DMS53 (cell line): Measurements from ENCODE around the gene LCP1.

ENCODE experiments used
- DNase-seq: peaks from one replicate; lab custom pipeline; 2025; lab: John Stamatoyannopoulos, UW

Gene LCP1

GRCh38 chr13:46126552-46127357 lies 55.2 kb downstream of the LCP1 start:
- peak; percentile 86 for DNase-seq

- DNase-seq = no peak
Measured at GRCh38 chr13:46126056-46126455, 55.9 kb downstream of the LCP1 start.

GRCh38 chr13:46124967-46125933 lies 56.7 kb downstream of the LCP1 start:
- no peak for DNase-seq

- no peak for DNase-seq
Measured at GRCh38 chr13:46124531-46124966, 57.4 kb downstream of the LCP1 start.

- no peak for DNase-seq
Measured at GRCh38 chr13:46122304-46122703, 59.7 kb downstream of the LCP1 start.

GRCh38 chr13:46121597-46122163 lies 60.3 kb downstream of the LCP1 start:
- DNase-seq = no peak

- no peak for DNase-seq
Measured at GRCh38 chr13:46121033-46121432, 60.9 kb downstream of the LCP1 start.

- DNase-seq = peak; percentile 65
Measured at GRCh38 chr13:46119883-46120614, 61.9 kb downstream of the LCP1 start.

- DNase-seq = no peak
Measured at GRCh38 chr13:46116653-46117502, 65.1 kb downstream of the LCP1 start.

GRCh38 chr13:46114613-46115012 lies 67.4 kb downstream of the LCP1 start:
- DNase-seq = no peak

- no peak for DNase-seq
Measured at GRCh38 chr13:46113596-46113995, 68.4 kb downstream of the LCP1 start.

GRCh38 chr13:46111151-46111550 lies 70.8 kb downstream of the LCP1 start:
- no peak for DNase-seq

GRCh38 chr13:46109451-46109850 lies 72.5 kb downstream of the LCP1 start:
- DNase-seq = no peak

GRCh38 chr13:46106839-46107371 lies 75.1 kb downstream of the LCP1 start:
- no peak for DNase-seq

- DNase-seq = no peak
Measured at GRCh38 chr13:46104868-46105267, 77.1 kb downstream of the LCP1 start, which contains the start of gene CPB2. CPB2 (minus strand) TSS chr13:46105033; CDS start chr13:46105009, 24 bp downstream.

GRCh38 chr13:46103037-46103436 lies 78.9 kb downstream of the LCP1 start:
- no peak for DNase-seq

- no peak for DNase-seq
Measured at GRCh38 chr13:46102255-46102605, 79.7 kb downstream of the LCP1 start.

GRCh38 chr13:46101484-46102254 lies 80.3 kb downstream of the LCP1 start:
- DNase-seq = peak; percentile 33

- no peak for DNase-seq
Measured at GRCh38 chr13:46101002-46101401, 81.0 kb downstream of the LCP1 start.
